HCT116 (cell line): ENCODE data around the gene HEATR3. TPM values are rescaled to one million over a fixed set of nuclear protein-coding genes. Genes with fewer than 3 reads are reported as not detected.

Experiments
- ATAC-seq: fragments of 200-7000 bp; cut with Tn5 transposase; 2 replicates; pipeline ENCODE4 v1.9.1; 2020; ENCODE audit warnings: mild to moderate bottlenecking, moderate library complexity
- BruUV-seq: library from RNA; stranded (reverse); fragments of 400-500 nt; replicated peaks from 2 replicates; lab custom pipeline; 2021; lab: Mats Ljungman, UMichigan
- CTCF ChIA-PET: fragments of 300-600 bp; sonication (Branson Sonifier 250); formaldehyde crosslinking; loops from one replicate; lab custom pipeline; 2021; ENCODE audit warnings: antibody characterized with exemption; lab: Charles Lee
- POLR2A ChIA-PET: fragments of 300-600, 350-600 bp; sonication (Branson Sonifier 250); formaldehyde crosslinking; loops from one replicate; lab custom pipeline; 2021; ENCODE audit warnings: antibody characterized with exemption; lab: Charles Lee
- RAD21 ChIA-PET, 2 experiments: fragments of 300-600 bp; sonication (Branson Sonifier 250); formaldehyde crosslinking; loops; one replicate each; lab custom pipeline; 2023; ENCODE audit warnings: low total read pairs in 2 of 2; ENCODE audit not compliant: uncharacterized antibody in 2 of 2, unreplicated experiment in 2 of 2, low non-redundant PET in 1 of 2; lab: Charles Lee
- DNase-seq: peaks from one replicate; pipeline ENCODE4 v3.0.0-alpha.2; 2010; ENCODE audit warnings: low read depth, low spot score
- H2AFZ ChIP-seq: fragments of 200-600 bp; shearing (Covaris generic), sonication (generic); 2 replicates; pipeline ENCODE4 v1.6.1; 2017; ENCODE audit warnings: low read depth, mixed run types, mixed read lengths, antibody characterized with exemption, low read length; ENCODE audit not compliant: poor library complexity, severe bottlenecking
- H3K27ac ChIP-seq: 2 replicates; pipeline ENCODE4 v1.5.1; 2012; ENCODE audit warnings: low read depth, low read length
- H3K27me3 ChIP-seq: fragments of 200-600 bp; sonication (generic); 2 replicates; pipeline ENCODE4 v1.6.1; 2016; ENCODE audit warnings: mixed run types, low read length, mixed read lengths; ENCODE audit not compliant: insufficient read depth
- H3K36me3 ChIP-seq, 2 experiments: fragments of 200-500 bp in 1 of 2; fragments of 200-600 bp in 1 of 2; sonication (Bioruptor generic) in 1 of 2; sonication (generic) in 1 of 2; 2 replicates each; pipeline versions ENCODE4 v1.5.1 to v1.6.1; 2014 to 2016; ENCODE audit warnings: low read length in 2 of 2, inconsistent platforms in 1 of 2, mixed read lengths in 1 of 2, mixed run types in 1 of 2; ENCODE audit not compliant: insufficient read depth in 2 of 2, control insufficient read depth in 1 of 2
- H3K4me1 ChIP-seq, 2 experiments: fragments of 200-600 bp in 1 of 2; sonication (generic) in 1 of 2; 2 replicates each; pipeline versions ENCODE4 v1.5.1 to v1.6.1; 2012 to 2017; ENCODE audit warnings: low read length in 2 of 2, inconsistent platforms in 1 of 2, mild to moderate bottlenecking in 1 of 2, mixed read lengths in 1 of 2, mixed run types in 1 of 2, moderate library complexity in 1 of 2; ENCODE audit not compliant: insufficient read depth in 2 of 2, control insufficient read depth in 1 of 2
- H3K4me2 ChIP-seq: fragments of 200-600 bp; sonication (generic); 2 replicates; pipeline ENCODE4 v1.6.1; 2017; ENCODE audit warnings: mixed run types, low read length, mixed read lengths
- H3K4me3 ChIP-seq, 2 experiments: fragments of 200-600 bp in 1 of 2; sonication (generic) in 1 of 2; replicated peaks in 1 of 2; 2 replicates each; pipeline ENCODE4 v1.5.1; 2011 to 2016; ENCODE audit warnings: low read length in 2 of 2, control low read depth in 1 of 2, low read depth in 1 of 2, mild to moderate bottlenecking in 1 of 2, mixed read lengths in 1 of 2, mixed run types in 1 of 2
- H3K79me2 ChIP-seq: fragments of 200-600 bp; sonication (generic); 2 replicates; pipeline ENCODE4 v1.6.1; 2017; ENCODE audit warnings: mild to moderate bottlenecking, mixed run types, low read length, moderate library complexity, mixed read lengths; ENCODE audit not compliant: insufficient read depth
- H3K9ac ChIP-seq: fragments of 200-600 bp; sonication (generic); 2 replicates; pipeline ENCODE4 v1.6.1; 2016; ENCODE audit warnings: low read length, mixed read lengths
- H3K9me2 ChIP-seq: fragments of 200-600 bp; sonication (generic), shearing (Covaris generic); 2 replicates; pipeline ENCODE4 v1.6.1; 2017; ENCODE audit warnings: mixed run types, mild to moderate bottlenecking, moderate library complexity; ENCODE audit not compliant: insufficient read depth
- H3K9me3 ChIP-seq, 2 experiments: fragments of 200-500 bp in 1 of 2; fragments of 200-600 bp in 1 of 2; sonication (Bioruptor generic) in 1 of 2; sonication (generic) in 1 of 2; 2 replicates each; pipeline ENCODE4 v1.6.1; 2014 to 2017; ENCODE audit warnings: low read length in 2 of 2, mixed read lengths in 2 of 2, inconsistent platforms in 1 of 2, low read depth in 1 of 2, mild to moderate bottlenecking in 1 of 2, mixed run types in 1 of 2, moderate library complexity in 1 of 2; ENCODE audit not compliant: control insufficient read depth in 1 of 2, insufficient read depth in 1 of 2
- H4K20me1 ChIP-seq: fragments of 200-600 bp; sonication (generic), shearing (Covaris generic); 2 replicates; pipeline ENCODE4 v1.6.1; 2017; ENCODE audit warnings: mixed run types, mild to moderate bottlenecking, moderate library complexity; ENCODE audit not compliant: insufficient read depth
- SRF ChIP-seq: IDR thresholded peaks from 2 replicates; pipeline ENCODE4 v1.6.1; 2012; ENCODE audit warnings: low read depth
- ZNF274 ChIP-seq: fragments of 200-500 bp; sonication (Bioruptor generic); IDR thresholded peaks from 2 replicates; pipeline ENCODE4 v1.6.1; 2014; ENCODE audit warnings: mild to moderate bottlenecking, low read depth, low read length, inconsistent platforms
- intact Hi-C: fragments of 100-400 bp; cut with micrococcal nuclease; formaldehyde crosslinking; loops from 2 replicates; pipeline ENCODE4 v1.10.0; 2022
- total RNA-seq: library from RNA; stranded (reverse); gene quantifications from one replicate; pipeline ENCODE4 v1.2.1, GENCODE V29; 2021; ENCODE audit not compliant: unreplicated experiment
- TF ChIP-seq, protein P1 (sequence below): IDR thresholded peaks from 2 replicates; pipeline ENCODE4 v1.6.1; 2012
- TF ChIP-seq, protein P2 (sequence below): IDR thresholded peaks from 2 replicates; pipeline ENCODE4 v1.6.1; 2012; ENCODE audit warnings: low read depth

Gene HEATR3
- total RNA-seq, 1 experiment from 2014 or later = 16.3 TPM

DNA sequence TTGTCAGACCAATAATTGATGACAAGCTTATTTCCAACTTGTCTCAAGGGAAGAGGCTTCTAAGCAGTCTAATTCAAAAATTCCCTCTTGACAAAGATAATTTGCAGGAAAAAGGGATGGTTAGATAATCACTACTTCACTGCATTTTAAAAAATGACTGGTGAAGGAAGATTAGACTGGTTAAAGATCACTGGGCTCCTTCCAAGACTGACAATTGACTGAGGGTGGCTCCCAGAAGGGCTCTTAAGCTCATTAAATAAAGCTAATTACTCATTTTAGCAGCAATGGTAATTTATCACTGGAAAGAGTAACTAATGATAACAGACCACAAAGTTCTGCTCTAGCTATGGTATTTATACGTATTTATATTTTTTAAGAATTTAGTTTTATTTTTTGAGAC is 4.4 kb upstream of the HEATR3 start:
- TF ChIP-seq, protein P1, sequence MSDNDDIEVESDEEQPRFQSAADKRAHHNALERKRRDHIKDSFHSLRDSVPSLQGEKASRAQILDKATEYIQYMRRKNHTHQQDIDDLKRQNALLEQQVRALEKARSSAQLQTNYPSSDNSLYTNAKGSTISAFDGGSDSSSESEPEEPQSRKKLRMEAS = no peak
- no peak for TF ChIP-seq SRF
- no TSS peak for BruUV-seq
- CTCF ChIA-PET = no interaction called here

DNA sequence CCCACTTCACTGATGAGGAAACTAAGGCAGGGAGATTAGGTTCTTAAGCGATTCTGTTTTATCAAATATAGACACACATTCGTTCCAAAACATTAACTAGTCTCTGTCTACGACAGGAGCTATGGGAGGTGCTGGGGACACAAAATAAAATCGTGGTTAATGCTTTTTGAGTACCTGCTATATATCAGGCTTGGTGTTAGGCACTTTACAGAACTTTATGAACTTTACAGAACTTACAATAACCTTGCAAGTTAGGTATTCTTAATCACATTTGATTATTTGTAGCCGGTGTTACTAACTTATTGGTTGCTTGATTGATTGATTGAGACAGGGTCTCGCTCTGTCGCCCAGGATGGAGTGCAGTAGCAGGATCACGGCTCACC is 538 bp upstream of the HEATR3 start:
- Histone ChIP-seq H3K27ac (no peak overlapping the region), H3K9me3 (no peaks in the 10 kb centered on the region), H3K4me1 (peaks cover 0 to 14% of the 10 kb centered on the region in 2 experiments; a peak in 2 of 4 replicates), H4K20me1 (no peaks in the 10 kb centered on the region), H2AFZ (peak overlapping the region; percentile 94), H3K9me2 (no peaks in the 10 kb centered on the region), H3K4me2 (peak overlapping the region; percentile 91)
- ChIA-PET RAD21 (no interaction called here), CTCF (interaction anchor here (0.9 to 2.6 kb wide), 3 partner anchors 40 to 600 kb away, joined by 3 to 14 read pairs (median 12); partner anchors contain the start of gene CNEP1R1)
- intact Hi-C loops = no loop called here
- TF ChIP-seq ZNF274 = no peak
- TF ChIP-seq, protein P2, sequence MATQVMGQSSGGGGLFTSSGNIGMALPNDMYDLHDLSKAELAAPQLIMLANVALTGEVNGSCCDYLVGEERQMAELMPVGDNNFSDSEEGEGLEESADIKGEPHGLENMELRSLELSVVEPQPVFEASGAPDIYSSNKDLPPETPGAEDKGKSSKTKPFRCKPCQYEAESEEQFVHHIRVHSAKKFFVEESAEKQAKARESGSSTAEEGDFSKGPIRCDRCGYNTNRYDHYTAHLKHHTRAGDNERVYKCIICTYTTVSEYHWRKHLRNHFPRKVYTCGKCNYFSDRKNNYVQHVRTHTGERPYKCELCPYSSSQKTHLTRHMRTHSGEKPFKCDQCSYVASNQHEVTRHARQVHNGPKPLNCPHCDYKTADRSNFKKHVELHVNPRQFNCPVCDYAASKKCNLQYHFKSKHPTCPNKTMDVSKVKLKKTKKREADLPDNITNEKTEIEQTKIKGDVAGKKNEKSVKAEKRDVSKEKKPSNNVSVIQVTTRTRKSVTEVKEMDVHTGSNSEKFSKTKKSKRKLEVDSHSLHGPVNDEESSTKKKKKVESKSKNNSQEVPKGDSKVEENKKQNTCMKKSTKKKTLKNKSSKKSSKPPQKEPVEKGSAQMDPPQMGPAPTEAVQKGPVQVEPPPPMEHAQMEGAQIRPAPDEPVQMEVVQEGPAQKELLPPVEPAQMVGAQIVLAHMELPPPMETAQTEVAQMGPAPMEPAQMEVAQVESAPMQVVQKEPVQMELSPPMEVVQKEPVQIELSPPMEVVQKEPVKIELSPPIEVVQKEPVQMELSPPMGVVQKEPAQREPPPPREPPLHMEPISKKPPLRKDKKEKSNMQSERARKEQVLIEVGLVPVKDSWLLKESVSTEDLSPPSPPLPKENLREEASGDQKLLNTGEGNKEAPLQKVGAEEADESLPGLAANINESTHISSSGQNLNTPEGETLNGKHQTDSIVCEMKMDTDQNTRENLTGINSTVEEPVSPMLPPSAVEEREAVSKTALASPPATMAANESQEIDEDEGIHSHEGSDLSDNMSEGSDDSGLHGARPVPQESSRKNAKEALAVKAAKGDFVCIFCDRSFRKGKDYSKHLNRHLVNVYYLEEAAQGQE = no peak
- TF ChIP-seq, protein P1 = peak; percentile 3; the same call in 1 of the 2 replicates
- TF ChIP-seq, all 23 proteins: peak for 1
- peaks cover 36% of the 10 kb centered on the region for H3K79me2 ChIP-seq
- no peaks in the 10 kb centered on the region for H3K27me3 ChIP-seq
- DNase-seq (no peak), ATAC-seq (no peak)
- H3K36me3 ChIP-seq = peaks cover 4 to 17% of the 10 kb centered on the region in 2 experiments; a peak in 3 of 4 replicates
- H3K9ac ChIP-seq = 0 out of 2 replicates have a peak overlapping the region, but pooled peaks have one; percentile 34
- H3K4me3 ChIP-seq = peak overlapping the region; percentile 36 to 79
- TSS peak; percentile 56 for BruUV-seq
- POLR2A ChIA-PET = interaction anchor here (1.0 to 1.2 kb wide), 3 partner anchors 9 to 145 kb away, joined by 3 to 4 read pairs (median 3); partner anchors contain the start of gene CNEP1R1

More for the DNA sequence above, 4.4 kb upstream of the HEATR3 start:
- POLR2A ChIA-PET = interaction anchor here (1.0 kb wide), 1 partner anchor 183 kb away, joined by 3 read pairs; no protein-coding TSS in a partner anchor
- Histone ChIP-seq H3K4me3 (no peak overlapping the region), H4K20me1 (no peaks in the 10 kb centered on the region), H3K27me3 (no peaks in the 10 kb centered on the region), H3K4me2 (no peak overlapping the region), H3K36me3 (no peaks in the 10 kb centered on the region), H3K9ac (no peak overlapping the region), H3K9me3 (0 out of 4 replicates have a peak, but pooled peaks cover 0 to under 1% of the 10 kb centered on the region in 2 experiments), H3K4me1 (peaks cover 0 to 4% of the 10 kb centered on the region in 2 experiments; a peak in 2 of 4 replicates), H3K79me2 (peaks cover under 1% of the 10 kb centered on the region; the same call in 1 of the 2 replicates), H3K27ac (no peak overlapping the region), H3K9me2 (no peaks in the 10 kb centered on the region), H2AFZ (no peak overlapping the region)
- DNase-seq (no peak), ATAC-seq (no peak)
- intact Hi-C loops = no loop called here
- RAD21 ChIA-PET = no interaction called here
